ENCODE results near the gene INS. TPM values are rescaled to one million over a fixed set of nuclear protein-coding genes. Genes with fewer than 3 reads are reported as not detected.

Gene INS
- total and polyA plus RNA-seq, 2 of the 13 experiments (the other 11 are each of a cell fraction or from before 2014, with no cell fraction given): not detected

DNA sequence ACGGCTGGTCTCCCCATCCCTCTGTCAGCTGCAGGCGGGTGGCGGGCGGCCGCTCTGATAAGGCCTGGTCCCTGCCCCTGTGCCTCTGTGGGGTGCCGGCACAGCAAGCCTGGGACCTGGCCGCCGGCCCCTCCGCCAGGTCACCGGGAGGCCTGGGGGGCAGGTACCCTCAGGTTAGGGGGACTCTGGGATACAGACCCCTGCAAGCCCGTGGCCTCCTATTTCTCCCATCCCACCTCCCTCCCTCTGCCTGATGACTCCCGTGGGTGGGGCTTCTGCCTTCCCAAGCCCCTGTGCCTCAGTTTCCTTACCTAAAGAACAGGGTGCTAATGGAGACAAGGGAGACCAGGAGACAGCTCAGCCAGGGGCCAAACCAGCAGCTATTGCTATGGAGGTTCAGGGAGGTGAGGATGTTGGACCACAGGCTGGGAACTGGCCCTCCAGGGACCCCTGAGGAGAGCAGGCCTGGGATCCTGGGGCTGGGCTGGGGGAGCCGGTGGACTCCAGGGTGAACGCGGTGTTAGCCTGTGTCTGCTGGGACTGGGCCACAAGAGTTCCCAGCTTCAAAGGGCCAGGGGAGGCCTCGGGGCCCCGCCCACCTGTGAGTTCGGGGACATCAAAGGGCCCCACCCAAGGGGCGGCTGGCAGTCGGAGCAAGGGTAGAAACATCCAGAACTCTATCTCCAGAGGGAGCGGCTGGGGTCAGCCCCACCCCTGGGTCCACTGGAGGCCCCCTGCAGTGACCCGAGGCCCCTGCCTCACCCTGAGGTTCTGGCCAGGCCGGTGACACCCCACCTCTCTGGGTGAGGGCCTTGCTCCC, 42.6 kb upstream of the INS start (continued):
- TF ChIP-seq ZNF431 (CRISPR knock-in tag; IDR thresholded peaks at IDR 0.05; ENCODE audit: borderline replicate concordance, low read depth) (no peak), HMG20A (CRISPR knock-in tag; IDR thresholded peaks at IDR 0.05; ENCODE audit: borderline replicate concordance) (no peak; the same call in 1 of the 2 replicates), ZNF24 (IDR thresholded peaks at IDR 0.05) (no peak), GABPB1 (CRISPR knock-in tag; IDR thresholded peaks at IDR 0.05) (no peak), NFE2L2 (IDR thresholded peaks at IDR 0.05; ENCODE audit: low read length) (no peak), ZNF354B (CRISPR knock-in tag; IDR thresholded peaks at IDR 0.05) (no peak), HHEX (CRISPR knock-in tag; IDR thresholded peaks at IDR 0.05) (no peak), PHF8 (CRISPR knock-in tag; IDR thresholded peaks at IDR 0.05) (peak; percentile 34; the same call in 1 of the 2 replicates), ETV6 (CRISPR knock-in tag; conservative IDR thresholded peaks at IDR 0.05) (no peak), NR2F6 (IDR thresholded peaks at IDR 0.05) (peak; percentile 61; the same call in 1 of the 2 replicates), NR2F6 (CRISPR knock-in tag; IDR thresholded peaks at IDR 0.05) (peak; percentile 72), ZNF20 (CRISPR knock-in tag; IDR thresholded peaks at IDR 0.05) (no peak), ZNF484 (CRISPR knock-in tag; IDR thresholded peaks at IDR 0.05; ENCODE audit: borderline replicate concordance, low read depth) (no peak), ZNF713 (CRISPR knock-in tag; IDR thresholded peaks at IDR 0.05) (no peak), POLR2A (IDR thresholded peaks at IDR 0.05; ENCODE audit: insufficient read depth in 1 of 2, low read depth in 2 of 2, low read length in 2 of 2) (no peak), XRCC5 (optimal IDR thresholded peaks at IDR 0.05; ENCODE audit: low read length) (peak; percentile 57)
- TF ChIP-seq, protein P1, sequence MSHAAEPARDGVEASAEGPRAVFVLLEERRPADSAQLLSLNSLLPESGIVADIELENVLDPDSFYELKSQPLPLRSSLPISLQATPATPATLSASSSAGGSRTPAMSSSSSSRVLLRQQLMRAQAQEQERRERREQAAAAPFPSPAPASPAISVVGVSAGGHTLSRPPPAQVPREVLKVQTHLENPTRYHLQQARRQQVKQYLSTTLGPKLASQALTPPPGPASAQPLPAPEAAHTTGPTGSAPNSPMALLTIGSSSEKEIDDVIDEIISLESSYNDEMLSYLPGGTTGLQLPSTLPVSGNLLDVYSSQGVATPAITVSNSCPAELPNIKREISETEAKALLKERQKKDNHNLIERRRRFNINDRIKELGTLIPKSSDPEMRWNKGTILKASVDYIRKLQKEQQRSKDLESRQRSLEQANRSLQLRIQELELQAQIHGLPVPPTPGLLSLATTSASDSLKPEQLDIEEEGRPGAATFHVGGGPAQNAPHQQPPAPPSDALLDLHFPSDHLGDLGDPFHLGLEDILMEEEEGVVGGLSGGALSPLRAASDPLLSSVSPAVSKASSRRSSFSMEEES (CRISPR knock-in tag; IDR thresholded peaks at IDR 0.05): no peak
- TF ChIP-seq, protein P2, sequence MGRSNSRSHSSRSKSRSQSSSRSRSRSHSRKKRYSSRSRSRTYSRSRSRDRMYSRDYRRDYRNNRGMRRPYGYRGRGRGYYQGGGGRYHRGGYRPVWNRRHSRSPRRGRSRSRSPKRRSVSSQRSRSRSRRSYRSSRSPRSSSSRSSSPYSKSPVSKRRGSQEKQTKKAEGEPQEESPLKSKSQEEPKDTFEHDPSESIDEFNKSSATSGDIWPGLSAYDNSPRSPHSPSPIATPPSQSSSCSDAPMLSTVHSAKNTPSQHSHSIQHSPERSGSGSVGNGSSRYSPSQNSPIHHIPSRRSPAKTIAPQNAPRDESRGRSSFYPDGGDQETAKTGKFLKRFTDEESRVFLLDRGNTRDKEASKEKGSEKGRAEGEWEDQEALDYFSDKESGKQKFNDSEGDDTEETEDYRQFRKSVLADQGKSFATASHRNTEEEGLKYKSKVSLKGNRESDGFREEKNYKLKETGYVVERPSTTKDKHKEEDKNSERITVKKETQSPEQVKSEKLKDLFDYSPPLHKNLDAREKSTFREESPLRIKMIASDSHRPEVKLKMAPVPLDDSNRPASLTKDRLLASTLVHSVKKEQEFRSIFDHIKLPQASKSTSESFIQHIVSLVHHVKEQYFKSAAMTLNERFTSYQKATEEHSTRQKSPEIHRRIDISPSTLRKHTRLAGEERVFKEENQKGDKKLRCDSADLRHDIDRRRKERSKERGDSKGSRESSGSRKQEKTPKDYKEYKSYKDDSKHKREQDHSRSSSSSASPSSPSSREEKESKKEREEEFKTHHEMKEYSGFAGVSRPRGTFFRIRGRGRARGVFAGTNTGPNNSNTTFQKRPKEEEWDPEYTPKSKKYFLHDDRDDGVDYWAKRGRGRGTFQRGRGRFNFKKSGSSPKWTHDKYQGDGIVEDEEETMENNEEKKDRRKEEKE (IDR thresholded peaks at IDR 0.05): no peak
- TF ChIP-seq, protein P3, sequence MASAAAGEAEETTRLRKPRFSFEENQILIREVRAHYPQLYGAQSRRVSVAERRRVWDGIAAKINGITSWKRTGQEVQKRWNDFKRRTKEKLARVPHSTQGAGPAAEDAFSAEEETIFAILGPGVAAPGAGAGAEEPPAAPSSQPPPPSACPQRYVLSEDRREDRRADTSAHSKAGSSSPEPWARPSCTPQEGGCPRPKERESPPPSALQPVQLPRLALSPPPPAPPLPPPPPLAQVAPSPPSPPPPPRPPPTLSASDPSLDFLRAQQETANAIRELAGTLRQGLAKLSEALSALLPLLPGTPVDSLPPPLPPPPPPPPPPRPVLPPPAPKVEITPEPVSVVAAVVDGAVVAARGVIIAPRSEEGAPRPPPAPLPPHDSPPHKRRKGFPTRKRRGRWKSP (CRISPR knock-in tag; IDR thresholded peaks at IDR 0.05): no peak
- TF ChIP-seq, protein P4, sequence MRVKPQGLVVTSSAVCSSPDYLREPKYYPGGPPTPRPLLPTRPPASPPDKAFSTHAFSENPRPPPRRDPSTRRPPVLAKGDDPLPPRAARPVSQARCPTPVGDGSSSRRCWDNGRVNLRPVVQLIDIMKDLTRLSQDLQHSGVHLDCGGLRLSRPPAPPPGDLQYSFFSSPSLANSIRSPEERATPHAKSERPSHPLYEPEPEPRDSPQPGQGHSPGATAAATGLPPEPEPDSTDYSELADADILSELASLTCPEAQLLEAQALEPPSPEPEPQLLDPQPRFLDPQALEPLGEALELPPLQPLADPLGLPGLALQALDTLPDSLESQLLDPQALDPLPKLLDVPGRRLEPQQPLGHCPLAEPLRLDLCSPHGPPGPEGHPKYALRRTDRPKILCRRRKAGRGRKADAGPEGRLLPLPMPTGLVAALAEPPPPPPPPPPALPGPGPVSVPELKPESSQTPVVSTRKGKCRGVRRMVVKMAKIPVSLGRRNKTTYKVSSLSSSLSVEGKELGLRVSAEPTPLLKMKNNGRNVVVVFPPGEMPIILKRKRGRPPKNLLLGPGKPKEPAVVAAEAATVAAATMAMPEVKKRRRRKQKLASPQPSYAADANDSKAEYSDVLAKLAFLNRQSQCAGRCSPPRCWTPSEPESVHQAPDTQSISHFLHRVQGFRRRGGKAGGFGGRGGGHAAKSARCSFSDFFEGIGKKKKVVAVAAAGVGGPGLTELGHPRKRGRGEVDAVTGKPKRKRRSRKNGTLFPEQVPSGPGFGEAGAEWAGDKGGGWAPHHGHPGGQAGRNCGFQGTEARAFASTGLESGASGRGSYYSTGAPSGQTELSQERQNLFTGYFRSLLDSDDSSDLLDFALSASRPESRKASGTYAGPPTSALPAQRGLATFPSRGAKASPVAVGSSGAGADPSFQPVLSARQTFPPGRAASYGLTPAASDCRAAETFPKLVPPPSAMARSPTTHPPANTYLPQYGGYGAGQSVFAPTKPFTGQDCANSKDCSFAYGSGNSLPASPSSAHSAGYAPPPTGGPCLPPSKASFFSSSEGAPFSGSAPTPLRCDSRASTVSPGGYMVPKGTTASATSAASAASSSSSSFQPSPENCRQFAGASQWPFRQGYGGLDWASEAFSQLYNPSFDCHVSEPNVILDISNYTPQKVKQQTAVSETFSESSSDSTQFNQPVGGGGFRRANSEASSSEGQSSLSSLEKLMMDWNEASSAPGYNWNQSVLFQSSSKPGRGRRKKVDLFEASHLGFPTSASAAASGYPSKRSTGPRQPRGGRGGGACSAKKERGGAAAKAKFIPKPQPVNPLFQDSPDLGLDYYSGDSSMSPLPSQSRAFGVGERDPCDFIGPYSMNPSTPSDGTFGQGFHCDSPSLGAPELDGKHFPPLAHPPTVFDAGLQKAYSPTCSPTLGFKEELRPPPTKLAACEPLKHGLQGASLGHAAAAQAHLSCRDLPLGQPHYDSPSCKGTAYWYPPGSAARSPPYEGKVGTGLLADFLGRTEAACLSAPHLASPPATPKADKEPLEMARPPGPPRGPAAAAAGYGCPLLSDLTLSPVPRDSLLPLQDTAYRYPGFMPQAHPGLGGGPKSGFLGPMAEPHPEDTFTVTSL (CRISPR knock-in tag; IDR thresholded peaks at IDR 0.05; ENCODE audit: borderline replicate concordance): no peak

All from HepG2 (cell line).